GM21737 (cell line): Measurements from ENCODE around the gene ZNF32.
"Not testable (repeated sequence)": the region's sequence is repeated elsewhere in the genome, so short reads cannot be mapped to it uniquely, and the experiment has no call there.

Source experiments
- ATAC-seq: cut with Tn5 transposase; IDR thresholded peaks from one replicate; pipeline ENCODE4 v1.9.1; 2021; ENCODE audit warnings: mild to moderate bottlenecking, moderate library complexity; ENCODE audit not compliant: unreplicated experiment

ZNF32 gene

DNA sequence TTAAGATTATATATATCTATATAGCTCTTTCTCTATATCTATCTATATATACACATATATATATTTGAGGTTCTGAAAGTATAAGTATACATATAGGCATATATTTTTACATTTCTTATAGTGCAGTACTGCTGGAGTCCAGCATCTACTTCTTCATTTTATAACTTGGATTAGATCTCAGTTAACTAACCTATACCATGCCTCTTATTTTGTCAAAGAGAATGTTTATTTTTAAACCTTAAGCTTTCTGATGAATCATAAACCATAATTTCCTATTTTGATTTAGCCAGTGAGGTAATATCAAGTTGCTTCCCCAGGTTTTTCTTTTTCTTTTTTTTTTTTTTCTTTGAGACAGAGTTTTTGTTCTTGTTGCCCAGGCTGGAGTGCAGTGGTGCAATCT lies 8.1 kb downstream of the ZNF32 start:
- no peak for ATAC-seq

DNA sequence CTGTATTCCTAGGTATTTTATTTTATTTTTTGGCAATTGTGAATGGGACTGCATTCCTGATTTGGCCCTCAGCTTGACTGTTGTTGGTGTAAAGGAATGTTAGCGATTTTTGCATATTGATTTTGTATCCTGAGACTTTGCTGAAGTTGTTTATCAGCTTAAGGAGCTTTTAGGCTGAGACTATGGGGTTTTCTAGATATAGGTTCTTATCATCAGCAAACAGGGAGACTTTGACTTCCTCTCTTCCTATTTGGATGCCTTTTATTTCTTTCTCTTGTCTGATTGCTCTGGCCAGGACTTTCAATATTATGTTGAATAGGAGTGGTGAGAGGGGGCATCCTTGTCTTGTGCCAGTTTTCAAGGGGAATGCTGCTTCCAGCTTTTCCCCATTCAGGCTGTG lies 12.9 kb downstream of the ZNF32 start:
- not testable (repeated sequence) for ATAC-seq

GRCh38 chr10:43628956-43629355 lies 19.7 kb downstream of the ZNF32 start:
- no peak for ATAC-seq

DNA sequence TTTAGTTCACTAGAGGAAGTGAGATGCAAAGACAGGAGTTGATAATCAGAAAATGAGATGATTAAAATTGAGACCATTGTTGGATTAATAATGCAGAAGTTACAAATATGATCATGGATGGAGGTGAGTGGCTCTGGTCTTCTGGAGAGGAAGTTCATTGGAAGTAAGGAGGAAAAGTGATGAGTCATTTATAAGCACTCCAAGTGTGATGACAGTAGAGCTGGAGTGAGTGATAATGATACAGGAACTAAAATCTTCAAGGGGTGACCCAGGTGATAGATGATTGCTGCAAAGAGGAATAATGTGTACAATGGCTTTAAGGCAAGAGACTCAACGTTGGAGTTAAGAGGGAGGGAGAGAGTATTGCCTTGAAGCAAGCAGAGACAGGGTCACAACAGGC lies 20.7 kb downstream of the ZNF32 start:
- no peak for ATAC-seq

- no peak for ATAC-seq
These were observed 25.3 kb downstream of the ZNF32 start for GRCh38 chr10:43623351-43623750.

- ATAC-seq = no peak
These were observed 26.6 kb downstream of the ZNF32 start for GRCh38 chr10:43622038-43622437.

DNA sequence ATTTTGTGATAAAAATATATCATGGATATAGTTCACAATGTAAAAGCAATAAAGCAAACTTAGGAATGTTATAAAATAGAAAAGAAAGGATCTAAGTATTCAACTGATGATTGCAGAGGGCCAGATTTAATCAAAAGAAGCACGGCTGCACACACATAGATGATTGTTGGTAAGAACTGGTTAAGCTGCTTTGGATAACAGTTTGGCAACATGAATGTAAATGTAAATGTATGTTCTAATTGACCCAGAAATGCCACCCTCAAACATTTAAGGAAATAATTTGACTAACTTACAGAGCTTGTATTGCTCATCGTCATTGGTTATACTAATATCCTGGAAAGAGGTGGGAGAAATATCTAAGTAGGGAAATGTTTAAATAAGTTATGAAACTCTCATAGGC lies 29.3 kb downstream of the ZNF32 start:
- ATAC-seq = no peak

DNA sequence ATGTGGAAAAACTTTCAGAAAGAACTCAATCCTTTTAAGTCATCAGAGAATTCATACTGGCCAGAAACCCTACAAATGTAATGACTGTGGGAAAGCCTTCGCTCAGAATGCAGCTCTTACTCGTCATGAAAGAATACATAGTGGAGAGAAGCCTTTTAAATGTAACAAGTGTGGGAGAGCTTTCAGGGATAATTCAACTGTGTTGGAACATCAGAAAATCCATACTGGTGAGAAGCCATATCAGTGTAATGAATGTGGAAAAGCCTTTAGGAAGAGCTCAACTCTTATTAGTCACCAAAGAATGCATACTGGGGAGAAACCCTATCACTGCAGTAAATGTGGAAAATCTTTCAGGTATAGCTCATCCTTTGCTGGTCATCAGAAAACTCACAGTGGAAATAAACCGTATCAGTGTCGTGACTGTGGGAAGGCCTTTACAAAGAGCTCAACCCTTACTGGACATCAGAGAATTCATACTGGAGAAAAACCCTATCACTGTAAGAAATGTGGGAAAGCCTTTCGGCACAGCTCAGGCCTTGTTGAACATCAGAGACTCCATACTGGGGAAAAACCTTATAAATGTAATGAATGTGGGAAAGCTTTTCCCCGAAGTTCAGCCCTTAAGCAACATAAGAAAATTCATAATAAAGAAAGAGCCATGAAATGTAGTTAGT lies 31.8 kb downstream of the ZNF32 start:
- ATAC-seq = no peak

DNA sequence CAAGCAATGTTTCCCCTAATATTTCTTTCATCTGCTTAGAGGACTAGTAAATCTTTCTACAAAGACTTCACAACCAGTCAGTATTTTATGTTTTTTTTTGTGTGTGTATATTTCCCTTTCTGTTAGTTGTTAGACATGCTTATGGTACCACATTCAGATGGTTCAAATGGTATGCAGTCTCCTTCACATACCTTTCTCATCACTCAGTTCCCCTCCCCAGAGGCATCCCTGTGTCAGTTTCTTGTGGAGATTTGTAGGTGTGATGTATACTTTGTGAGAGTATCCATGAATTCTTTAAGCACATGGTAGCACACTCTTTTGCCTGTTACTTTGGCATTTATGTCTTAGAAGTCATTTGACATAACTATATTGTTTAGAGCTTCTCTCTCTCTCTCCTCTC lies 38.0 kb downstream of the ZNF32 start:
- ATAC-seq = no peak

GRCh38 chr10:43607199-43607573 lies 41.5 kb downstream of the ZNF32 start:
- ATAC-seq = no peak

GRCh38 chr10:43606323-43607198 lies 42.1 kb downstream of the ZNF32 start, which contains the start of gene ZNF485:
ZNF485 (plus strand) TSS chr10:43606438; CDS start chr10:43607051, 613 bp downstream.
- peak; percentile 99 for ATAC-seq

GRCh38 chr10:43605850-43606322 lies 42.8 kb downstream of the ZNF32 start:
- ATAC-seq = no peak

DNA sequence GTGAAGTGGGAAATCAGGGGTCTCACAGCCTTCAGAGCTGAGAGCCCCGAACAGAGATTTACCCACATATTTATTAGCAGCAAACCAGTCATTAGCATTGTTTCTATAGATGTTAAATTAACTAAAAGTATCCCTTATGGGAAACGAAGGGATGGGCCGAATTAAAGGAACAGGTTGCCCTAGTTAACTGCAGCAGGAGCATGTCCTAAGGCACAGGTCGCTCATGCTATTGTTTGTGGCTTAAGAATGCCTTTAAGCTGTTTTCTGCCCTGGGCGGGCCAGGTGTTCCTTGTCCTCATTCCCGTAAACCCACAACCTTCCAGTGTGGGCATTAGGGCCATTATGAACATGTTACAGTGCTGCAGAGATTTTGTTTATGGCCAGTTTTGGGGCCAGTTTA lies 47.1 kb downstream of the ZNF32 start:
- ATAC-seq = not testable (repeated sequence)

DNA sequence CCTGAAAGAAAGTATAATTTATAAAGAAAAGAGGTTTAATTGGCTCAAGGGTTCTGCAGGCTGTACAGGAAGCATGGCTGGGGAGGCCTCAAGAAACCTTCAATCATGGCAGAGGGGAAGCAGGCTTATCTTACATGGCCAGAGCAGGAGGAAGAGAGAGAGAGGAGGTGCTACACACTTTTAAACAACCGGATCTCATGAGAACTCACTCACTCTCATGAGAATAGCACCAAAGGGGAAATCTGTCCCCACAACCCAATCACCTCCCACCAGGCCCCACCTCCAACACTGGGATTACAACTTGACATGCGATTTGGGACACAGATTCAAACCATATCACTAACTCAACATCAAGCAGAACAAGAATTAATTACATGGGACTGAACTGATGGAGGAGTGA lies 49.3 kb downstream of the ZNF32 start:
- no peak for ATAC-seq

DNA sequence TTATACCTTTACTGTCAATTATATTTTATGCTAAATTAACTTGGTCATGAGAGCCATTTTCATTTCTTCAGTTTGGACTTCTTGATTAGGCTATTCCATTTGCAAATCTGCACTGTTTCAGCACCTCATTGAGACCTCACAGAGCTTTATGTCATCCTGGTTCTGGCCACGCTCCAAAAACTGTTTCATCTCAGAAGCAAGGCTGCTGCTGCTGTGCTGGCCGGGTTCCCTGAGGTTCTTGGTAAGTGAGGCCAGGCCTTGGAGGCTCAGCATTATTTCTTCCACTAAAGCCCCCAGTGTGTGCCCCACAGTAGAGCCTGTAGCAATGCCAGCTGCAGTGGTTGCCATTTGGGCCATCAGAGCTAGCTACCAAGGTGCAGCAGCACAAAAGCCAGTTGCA lies 50.2 kb downstream of the ZNF32 start:
- ATAC-seq = no peak

DNA sequence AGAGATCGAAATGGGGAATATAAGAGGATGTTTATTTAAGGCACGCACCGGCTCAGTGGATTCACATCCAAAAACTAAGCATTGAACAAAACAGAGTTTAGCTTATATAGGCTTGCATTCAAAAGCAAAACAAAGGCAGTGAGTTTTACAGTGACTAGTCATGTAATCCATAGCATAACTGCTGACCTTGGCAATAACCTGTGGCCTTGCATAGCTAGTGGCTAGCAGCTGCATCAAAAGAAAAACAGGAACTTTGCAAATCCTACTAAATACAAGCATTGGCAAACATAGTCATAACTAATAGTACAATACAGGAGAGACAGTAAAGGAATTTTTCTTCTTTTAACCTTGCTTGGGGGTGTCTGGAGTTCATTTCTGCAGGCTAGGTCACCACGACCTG lies 52.1 kb downstream of the ZNF32 start:
- no peak for ATAC-seq

DNA sequence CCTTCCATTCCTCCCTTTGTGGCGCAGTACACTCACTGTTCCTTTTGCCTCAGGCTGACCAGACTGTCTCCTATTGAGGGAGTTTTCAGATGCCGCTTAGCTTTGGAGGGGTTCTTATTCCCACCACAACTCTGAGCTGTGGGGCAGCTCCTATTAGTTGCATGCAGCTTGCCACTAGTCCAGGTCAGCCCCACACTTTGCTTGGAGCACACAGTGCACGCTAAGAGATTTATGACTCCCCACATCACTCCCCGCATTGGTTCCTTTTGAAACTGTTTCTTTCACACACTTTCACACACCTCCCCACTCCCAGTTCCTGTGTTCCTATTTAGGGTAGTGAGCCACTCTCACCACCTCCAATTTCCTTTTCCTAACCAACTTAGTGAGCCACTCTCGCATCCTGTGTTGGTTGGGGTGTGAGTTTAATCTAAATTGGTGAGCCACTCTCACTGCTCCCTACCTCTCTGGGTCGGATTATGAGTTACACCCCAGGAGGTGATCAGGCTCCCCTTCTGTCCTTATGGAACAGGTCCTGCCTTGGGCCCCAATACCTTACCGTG lies 52.9 kb downstream of the ZNF32 start:
- ATAC-seq = peak; percentile 47

GRCh38 chr10:43594944-43595589 lies 53.6 kb downstream of the ZNF32 start:
- ATAC-seq = peak; percentile 94
